HL-60 (cell line): ENCODE measurements around the gene WNT3.

Source experiments
- DNase-seq, 2 experiments: peaks; one replicate each; pipeline ENCODE4 v3.0.0-alpha.2; 2010 to 2020; ENCODE audit warnings: low read depth in 1 of 2, low spot score in 1 of 2
- H3K27ac ChIP-seq: fragments of 250-450 bp; sonication (Bioruptor Pico); replicated peaks from 2 replicates; pipeline ENCODE4 v1.5.1; 2020; ENCODE audit warnings: mild to moderate bottlenecking, moderate library complexity
- H3K27me3 ChIP-seq: fragments of 250-450 bp; sonication (Bioruptor Pico); 2 replicates; pipeline ENCODE4 v1.5.1; 2021; ENCODE audit warnings: mild to moderate bottlenecking, moderate library complexity; ENCODE audit not compliant: insufficient read depth, poor library complexity, severe bottlenecking
- H3K4me3 ChIP-seq: replicated peaks from 2 replicates; pipeline ENCODE4 v1.5.1; 2011; ENCODE audit warnings: mild to moderate bottlenecking, control low read depth, low read length; ENCODE audit not compliant: insufficient read depth
- CTCF ChIP-seq: IDR thresholded peaks from one replicate; pipeline ENCODE4 v1.5.1; 2011; ENCODE audit warnings: low read length, control low read depth, inconsistent platforms; ENCODE audit not compliant: insufficient read depth
- GABPA ChIP-seq: IDR thresholded peaks from 2 replicates; pipeline ENCODE4 v1.6.1; 2012; ENCODE audit warnings: low read depth
- POLR2AphosphoS5 ChIP-seq: IDR thresholded peaks from 2 replicates; pipeline ENCODE4 v1.6.1; 2012; ENCODE audit warnings: low read depth
- REST ChIP-seq: IDR thresholded peaks from 2 replicates; pipeline ENCODE4 v1.6.1; 2012; ENCODE audit warnings: low read depth; ENCODE audit not compliant: insufficient replicate concordance
- SPI1 ChIP-seq: IDR thresholded peaks from 2 replicates; pipeline ENCODE4 v1.6.1; 2012; ENCODE audit warnings: low read depth, mild to moderate bottlenecking, borderline replicate concordance

The WNT3 gene

GRCh38 chr17:46815474-46816353 is 2.8 kb downstream of the WNT3 start:
- H3K27me3 ChIP-seq: peaks cover 42% of the 10 kb centered on the region
- no peak for DNase-seq
- no peak overlapping the region for H3K27ac ChIP-seq
- TF ChIP-seq POLR2AphosphoS5 (no peak), GABPA (no peak), SPI1 (no peak), CTCF (no peak), REST (no peak)
- H3K4me3 ChIP-seq: no peak overlapping the region

- peaks cover 30% of the 10 kb centered on the region for H3K27me3 ChIP-seq
These were observed 4.0 kb downstream of the WNT3 start for GRCh38 chr17:46814446-46814845.

More at GRCh38 chr17:46814446-46814845, 4.0 kb downstream of the WNT3 start:
- Histone ChIP-seq H3K4me3 (no peak overlapping the region), H3K27ac (no peak overlapping the region)
- TF ChIP-seq GABPA: no peak
- TF ChIP-seq POLR2AphosphoS5: no peak
- TF ChIP-seq REST: no peak
- TF ChIP-seq SPI1: no peak
- no peak for TF ChIP-seq CTCF
- DNase-seq: no peak
